Bronchial epithelial cell (primary cell): Measurements from ENCODE around the gene CRB3. TPM values are rescaled to one million over a fixed set of nuclear protein-coding genes. Genes with fewer than 3 reads are reported as not detected.
A peak's percentile ranks its signal among the peaks of the same experiment; 100 is the strongest.

Source experiments
- DNase-seq: peaks from one replicate; pipeline ENCODE4 v3.0.0-alpha.2; 2010; ENCODE audit warnings: low read depth
- FAIRE-seq: peaks from 2 replicates; lab custom pipeline; 2011; peaks lifted over from hg19 to GRCh38; lab: Jason Lieb, UNC
- H3K27me3 ChIP-seq: 2 replicates; pipeline ENCODE4 v1.5.1; 2011; ENCODE audit warnings: low read length; ENCODE audit not compliant: control insufficient read depth, insufficient read depth
- H3K36me3 ChIP-seq: 2 replicates; pipeline ENCODE4 v1.5.1; 2011; ENCODE audit warnings: low read length; ENCODE audit not compliant: control insufficient read depth, insufficient read depth
- H3K4me3 ChIP-seq: 2 replicates; pipeline ENCODE4 v1.5.1; 2011; ENCODE audit warnings: mild to moderate bottlenecking, low read depth, low read length, control low read depth
- total RNA-seq: library from RNA; depleted of rRNA; stranded (reverse); fragments of >200 nt; gene quantifications from 2 replicates; pipeline ENCODE4 v1.2.1, GENCODE V29; 2014
- TF ChIP-seq, protein P1 (sequence below): IDR thresholded peaks from 2 replicates; pipeline ENCODE4 v1.5.1; 2011; ENCODE audit warnings: mild to moderate bottlenecking, moderate library complexity, low read length, control low read depth, inconsistent platforms; ENCODE audit not compliant: insufficient read depth, severe bottlenecking

CRB3 gene
- total RNA-seq, 1 donor from 2014 or later = 49.5 TPM

DNA sequence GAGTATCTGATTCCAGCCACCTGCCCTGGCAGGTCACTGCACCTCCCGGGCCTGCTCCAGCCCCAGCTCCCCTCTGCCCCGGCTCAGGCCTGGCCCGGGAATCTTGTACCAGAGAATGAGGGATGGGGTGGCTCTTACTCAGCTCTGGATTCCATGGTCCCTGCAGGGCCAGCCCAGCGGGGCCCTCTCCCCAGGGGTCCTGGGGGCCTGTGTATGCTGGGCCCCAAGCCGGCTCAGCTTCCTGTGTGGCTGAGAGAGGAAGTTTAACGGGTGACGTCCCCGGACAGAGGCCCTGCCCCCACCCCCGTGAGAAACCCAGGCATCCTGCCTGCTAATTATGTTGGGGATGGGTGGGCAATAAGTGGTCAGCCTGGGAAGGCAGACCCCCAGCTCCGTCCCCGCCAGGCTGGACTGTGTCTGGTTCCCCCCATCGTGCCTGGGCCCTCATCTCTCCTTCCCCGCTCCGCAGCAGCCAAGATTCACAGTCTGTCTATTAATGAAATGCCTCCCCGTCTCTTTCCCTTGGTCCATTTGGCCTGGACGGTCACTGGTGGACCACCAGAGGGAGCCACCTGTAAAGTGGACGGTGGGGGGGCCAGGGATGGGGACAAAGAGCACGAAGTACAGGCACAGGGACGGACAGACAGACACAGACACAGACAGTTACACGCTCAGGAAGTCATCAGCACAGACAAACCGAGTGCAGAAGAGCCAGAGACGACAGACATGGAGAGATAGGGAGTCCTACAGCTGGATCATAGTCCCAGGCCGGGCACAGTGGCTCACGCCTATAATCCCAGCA lies 17.7 kb downstream of the CRB3 start, which contains the start of gene DENND1C:
Gene DENND1C (minus strand): TSS at position 247 of the 802 bp plus-strand sequence. CDS start 92 bp downstream, at position 155.
- H3K36me3 ChIP-seq = no peaks in the 10 kb centered on the region
- FAIRE-seq (no peak), DNase-seq (no peak)
- H3K27me3 ChIP-seq = no peaks in the 10 kb centered on the region
- no peak within 1 kb of the TSS for H3K4me3 ChIP-seq
- TF ChIP-seq, protein P1, sequence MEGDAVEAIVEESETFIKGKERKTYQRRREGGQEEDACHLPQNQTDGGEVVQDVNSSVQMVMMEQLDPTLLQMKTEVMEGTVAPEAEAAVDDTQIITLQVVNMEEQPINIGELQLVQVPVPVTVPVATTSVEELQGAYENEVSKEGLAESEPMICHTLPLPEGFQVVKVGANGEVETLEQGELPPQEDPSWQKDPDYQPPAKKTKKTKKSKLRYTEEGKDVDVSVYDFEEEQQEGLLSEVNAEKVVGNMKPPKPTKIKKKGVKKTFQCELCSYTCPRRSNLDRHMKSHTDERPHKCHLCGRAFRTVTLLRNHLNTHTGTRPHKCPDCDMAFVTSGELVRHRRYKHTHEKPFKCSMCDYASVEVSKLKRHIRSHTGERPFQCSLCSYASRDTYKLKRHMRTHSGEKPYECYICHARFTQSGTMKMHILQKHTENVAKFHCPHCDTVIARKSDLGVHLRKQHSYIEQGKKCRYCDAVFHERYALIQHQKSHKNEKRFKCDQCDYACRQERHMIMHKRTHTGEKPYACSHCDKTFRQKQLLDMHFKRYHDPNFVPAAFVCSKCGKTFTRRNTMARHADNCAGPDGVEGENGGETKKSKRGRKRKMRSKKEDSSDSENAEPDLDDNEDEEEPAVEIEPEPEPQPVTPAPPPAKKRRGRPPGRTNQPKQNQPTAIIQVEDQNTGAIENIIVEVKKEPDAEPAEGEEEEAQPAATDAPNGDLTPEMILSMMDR = peak; percentile 5

DNA sequence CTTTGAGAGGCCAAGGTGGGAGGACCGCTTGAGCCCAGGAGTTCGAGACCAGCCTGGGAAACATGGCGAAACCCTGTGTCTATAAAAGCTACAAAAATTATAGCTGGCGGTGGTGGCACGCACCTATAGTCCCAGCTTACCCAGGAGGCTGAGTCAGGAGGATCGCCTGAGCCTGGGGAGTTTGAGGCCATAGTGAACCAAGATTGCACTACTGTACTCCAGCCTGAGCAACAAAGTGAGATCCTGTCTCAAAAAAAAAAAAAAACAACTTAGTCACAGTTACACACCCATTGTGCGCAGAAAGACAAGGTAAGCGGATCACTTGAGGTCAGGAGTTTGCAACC lies 18.2 kb downstream of the CRB3 start:
- no peak for FAIRE-seq

DNA sequence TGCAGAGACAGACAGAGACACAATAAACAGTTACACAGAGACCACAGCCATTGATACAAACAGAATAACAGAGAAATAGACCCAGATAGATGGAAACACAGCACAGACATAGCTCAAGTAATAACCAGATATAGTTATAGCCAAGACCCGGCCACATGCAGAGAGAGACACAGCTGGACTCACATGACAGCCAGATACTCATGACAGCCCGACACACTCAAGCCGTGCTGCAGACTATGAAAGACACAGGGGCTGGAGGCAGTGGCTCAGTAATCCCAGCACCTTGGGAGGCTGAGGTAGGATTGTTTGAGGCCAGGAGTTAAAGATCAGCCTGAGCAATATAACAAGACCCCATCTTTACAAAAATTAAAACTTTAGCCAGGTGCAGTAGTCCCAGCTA lies 19.2 kb downstream of the CRB3 start:
- H3K36me3 ChIP-seq = no peaks in the 10 kb centered on the region
- no peaks in the 10 kb centered on the region for H3K27me3 ChIP-seq
- no peak overlapping the region for H3K4me3 ChIP-seq
- DNase-seq (no peak), FAIRE-seq (no peak)
- TF ChIP-seq, protein P1 = no peak

More for the DNA sequence above, 18.2 kb downstream of the CRB3 start:
- Histone ChIP-seq H3K27me3 (no peaks in the 10 kb centered on the region), H3K4me3 (no peak overlapping the region), H3K36me3 (no peaks in the 10 kb centered on the region)
- TF ChIP-seq, protein P1 = no peak
- DNase-seq = no peak

DNA sequence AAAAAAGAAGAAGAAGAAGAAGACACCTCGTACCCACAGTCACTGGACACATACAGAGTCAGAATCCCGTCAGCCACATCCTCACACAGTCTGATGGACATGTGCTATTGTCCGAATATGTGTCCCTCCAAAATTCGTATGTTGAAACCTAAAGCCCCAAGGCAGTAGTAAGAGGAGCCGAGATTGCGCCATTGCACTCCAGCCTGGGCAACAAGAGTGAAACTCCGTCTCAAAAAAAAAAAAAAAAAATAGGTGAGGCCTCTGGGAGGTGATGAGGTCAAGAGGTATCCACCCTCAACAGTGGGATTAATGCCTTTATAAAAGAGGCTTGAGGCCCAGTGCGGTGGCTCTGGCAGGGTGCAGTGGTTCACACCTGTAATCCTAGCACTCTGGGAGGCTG lies 20.2 kb downstream of the CRB3 start:
- H3K27me3 ChIP-seq = no peaks in the 10 kb centered on the region
- H3K4me3 ChIP-seq = no peak overlapping the region
- TF ChIP-seq, protein P1 = no peak
- FAIRE-seq = no peak
- no peaks in the 10 kb centered on the region for H3K36me3 ChIP-seq
- no peak for DNase-seq

DNA sequence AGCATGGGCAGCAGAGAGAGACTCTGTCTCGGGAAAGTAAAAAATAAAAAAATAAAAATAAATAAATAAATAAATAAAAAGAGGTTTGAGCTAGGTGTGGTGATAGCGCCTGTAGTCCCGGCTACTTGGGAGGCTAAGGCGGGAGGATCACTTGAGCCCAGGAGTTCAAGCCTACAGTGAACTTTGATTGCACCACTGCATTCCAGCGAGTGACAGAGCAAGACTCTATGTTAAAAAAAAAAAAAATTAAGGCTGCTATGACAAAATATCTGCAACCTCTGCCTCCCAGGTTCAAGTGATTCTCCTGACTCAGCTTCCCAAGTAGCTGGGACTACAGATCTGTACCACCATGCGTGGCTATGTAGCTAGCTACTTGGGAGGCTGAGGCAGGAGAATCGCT lies 20.8 kb downstream of the CRB3 start:
- TF ChIP-seq, protein P1 = no peak
- FAIRE-seq (no peak), DNase-seq (no peak)
- no peak overlapping the region for H3K4me3 ChIP-seq
- H3K27me3 ChIP-seq = no peaks in the 10 kb centered on the region
- H3K36me3 ChIP-seq = no peaks in the 10 kb centered on the region
